Activated CD4-positive, alpha-beta memory T cell treated with anti-CD3 and anti-CD28 coated beads for 36 hours (primary cell): ENCODE measurements around the gene FGB. TPM values are rescaled to one million over a fixed set of nuclear protein-coding genes. Genes with fewer than 3 reads are reported as not detected.

Experiments
- CTCF ChIA-PET: fragments of 350-600 bp; sonication (Branson Sonifier 250); formaldehyde crosslinking; loops from one replicate; lab custom pipeline; 2021; ENCODE audit warnings: antibody characterized with exemption, inconsistent platforms; lab: Charles Lee
- POLR2A ChIA-PET: fragments of 350-600 bp; sonication (Branson Sonifier 250); formaldehyde crosslinking; loops from one replicate; lab custom pipeline; 2021; ENCODE audit warnings: antibody characterized with exemption; lab: Charles Lee
- DNase-seq: peaks from one replicate; pipeline ENCODE4 v3.0.0-alpha.2; 2020
- H3K27ac Mint-ChIP-seq: one replicate; pipeline ENCODE4 v1.8.0; 2021; ENCODE audit warnings: mixed read lengths
- H3K27me3 Mint-ChIP-seq: one replicate; pipeline ENCODE4 v1.8.0; 2021; ENCODE audit warnings: mixed read lengths
- H3K36me3 Mint-ChIP-seq: one replicate; pipeline ENCODE4 v1.8.0; 2021; ENCODE audit warnings: mixed read lengths
- H3K4me1 Mint-ChIP-seq: one replicate; pipeline ENCODE4 v1.8.0; 2021; ENCODE audit warnings: low read depth, mixed read lengths
- H3K4me3 Mint-ChIP-seq: one replicate; pipeline ENCODE4 v1.8.0; 2021; ENCODE audit warnings: mild to moderate bottlenecking, mixed read lengths
- H3K9me3 Mint-ChIP-seq: one replicate; pipeline ENCODE4 v1.8.0; 2021; ENCODE audit warnings: mixed read lengths
- intact Hi-C: fragments of 100-400 bp; cut with micrococcal nuclease; formaldehyde crosslinking; loops from one replicate; pipeline ENCODE4 v1.15.1; 2023
- total RNA-seq, 2 experiments: library from RNA; stranded (reverse); gene quantifications; one replicate each; pipeline ENCODE4 v1.2.3, GENCODE V29; 2021

FGB gene
- total RNA-seq, 2 experiments from 2014 or later: not detected

GRCh38 chr4:154569584-154569983 is 6.8 kb downstream of the FGB start:
- Mint-ChIP-seq H3K27me3 (peaks cover 1% of the 10 kb centered on the region), H3K4me1 (no peaks in the 10 kb centered on the region), H3K9me3 (no peaks in the 10 kb centered on the region), H3K36me3 (no peaks in the 10 kb centered on the region), H3K4me3 (no peak overlapping the region), H3K27ac (no peak overlapping the region)
- CTCF ChIA-PET: no interaction called here
- DNase-seq: no peak
- intact Hi-C loops: no loop called here
- POLR2A ChIA-PET: no interaction called here

GRCh38 chr4:154573190-154573870 is 10.5 kb downstream of the FGB start:
- Mint-ChIP-seq H3K27ac (no peak overlapping the region), H3K9me3 (no peaks in the 10 kb centered on the region), H3K27me3 (peaks cover 12% of the 10 kb centered on the region), H3K4me3 (no peak overlapping the region), H3K4me1 (no peaks in the 10 kb centered on the region), H3K36me3 (no peaks in the 10 kb centered on the region)
- intact Hi-C loops: no loop called here
- ChIA-PET POLR2A (no interaction called here), CTCF (no interaction called here)
- DNase-seq: no peak

- intact Hi-C loops: no loop called here
- no peak for DNase-seq
- Mint-ChIP-seq H3K4me3 (no peak overlapping the region), H3K4me1 (no peaks in the 10 kb centered on the region), H3K27ac (no peak overlapping the region), H3K36me3 (no peaks in the 10 kb centered on the region), H3K27me3 (peaks cover 12% of the 10 kb centered on the region), H3K9me3 (no peaks in the 10 kb centered on the region)
- ChIA-PET POLR2A (no interaction called here), CTCF (no interaction called here)
Measured at GRCh38 chr4:154574311-154574710, 11.5 kb downstream of the FGB start.

GRCh38 chr4:154577324-154577723 is 14.5 kb downstream of the FGB start:
- Mint-ChIP-seq H3K4me3 (no peak overlapping the region), H3K36me3 (no peaks in the 10 kb centered on the region), H3K9me3 (no peaks in the 10 kb centered on the region), H3K27me3 (peaks cover 11% of the 10 kb centered on the region), H3K27ac (no peak overlapping the region), H3K4me1 (no peaks in the 10 kb centered on the region)
- CTCF ChIA-PET: interaction anchor here (0.7 kb wide), 1 partner anchor 61 kb away, joined by 3 read pairs; no protein-coding TSS in a partner anchor
- POLR2A ChIA-PET: no interaction called here
- intact Hi-C loops: no loop called here
- no peak for DNase-seq

- intact Hi-C loops: no loop called here
- Mint-ChIP-seq H3K4me1 (no peaks in the 10 kb centered on the region), H3K9me3 (no peaks in the 10 kb centered on the region), H3K4me3 (no peak overlapping the region), H3K27ac (no peak overlapping the region), H3K27me3 (peaks cover 11% of the 10 kb centered on the region), H3K36me3 (no peaks in the 10 kb centered on the region)
- DNase-seq: no peak
- POLR2A ChIA-PET: no interaction called here
- CTCF ChIA-PET: no interaction called here
Measured at GRCh38 chr4:154578919-154579318, 16.1 kb downstream of the FGB start.

- intact Hi-C loops: no loop called here
Measured at GRCh38 chr4:154579927-154580326, 17.1 kb downstream of the FGB start.

GRCh38 chr4:154582723-154583122 is 19.9 kb downstream of the FGB start:
- intact Hi-C loops: no loop called here
- H3K27ac Mint-ChIP-seq: no peak overlapping the region
- H3K4me1 Mint-ChIP-seq: no peaks in the 10 kb centered on the region
- H3K4me3 Mint-ChIP-seq: no peak overlapping the region
- no peaks in the 10 kb centered on the region for H3K9me3 Mint-ChIP-seq
- no peak for DNase-seq
- peaks cover 7% of the 10 kb centered on the region for H3K27me3 Mint-ChIP-seq
- H3K36me3 Mint-ChIP-seq: no peaks in the 10 kb centered on the region
- ChIA-PET CTCF (no interaction called here), POLR2A (no interaction called here)

More at GRCh38 chr4:154579927-154580326, 17.1 kb downstream of the FGB start:
- Mint-ChIP-seq H3K27ac (no peak overlapping the region), H3K36me3 (no peaks in the 10 kb centered on the region), H3K4me3 (no peak overlapping the region), H3K9me3 (no peaks in the 10 kb centered on the region), H3K4me1 (no peaks in the 10 kb centered on the region), H3K27me3 (peaks cover 9% of the 10 kb centered on the region)
- ChIA-PET POLR2A (no interaction called here), CTCF (no interaction called here)
- no peak for DNase-seq

- H3K27me3 Mint-ChIP-seq: peaks cover 7% of the 10 kb centered on the region
- intact Hi-C loops: no loop called here
- H3K36me3 Mint-ChIP-seq: no peaks in the 10 kb centered on the region
- POLR2A ChIA-PET: no interaction called here
- CTCF ChIA-PET: no interaction called here
- no peak overlapping the region for H3K4me3 Mint-ChIP-seq
- no peaks in the 10 kb centered on the region for H3K4me1 Mint-ChIP-seq
- no peak for DNase-seq
- no peaks in the 10 kb centered on the region for H3K9me3 Mint-ChIP-seq
- no peak overlapping the region for H3K27ac Mint-ChIP-seq
Measured at GRCh38 chr4:154583230-154583629, 20.4 kb downstream of the FGB start.

GRCh38 chr4:154583677-154584076 is 20.9 kb downstream of the FGB start:
- intact Hi-C loops: no loop called here
- no peak overlapping the region for H3K4me3 Mint-ChIP-seq
- CTCF ChIA-PET: no interaction called here

GRCh38 chr4:154584259-154584658 is 21.4 kb downstream of the FGB start:
- POLR2A ChIA-PET: no interaction called here
- H3K27ac Mint-ChIP-seq: no peak overlapping the region
- CTCF ChIA-PET: no interaction called here
- no peak for DNase-seq
- H3K27me3 Mint-ChIP-seq: peaks cover 7% of the 10 kb centered on the region
- no peaks in the 10 kb centered on the region for H3K4me1 Mint-ChIP-seq
- intact Hi-C loops: no loop called here
- no peaks in the 10 kb centered on the region for H3K9me3 Mint-ChIP-seq
- no peaks in the 10 kb centered on the region for H3K36me3 Mint-ChIP-seq
- H3K4me3 Mint-ChIP-seq: no peak overlapping the region

More at GRCh38 chr4:154583677-154584076, 20.9 kb downstream of the FGB start:
- Mint-ChIP-seq H3K4me1 (no peaks in the 10 kb centered on the region), H3K9me3 (no peaks in the 10 kb centered on the region), H3K27ac (no peak overlapping the region), H3K36me3 (no peaks in the 10 kb centered on the region), H3K27me3 (peaks cover 7% of the 10 kb centered on the region)
- POLR2A ChIA-PET: no interaction called here
- DNase-seq: no peak

- Mint-ChIP-seq H3K27ac (no peak overlapping the region), H3K4me3 (no peak overlapping the region), H3K27me3 (peaks cover 7% of the 10 kb centered on the region), H3K36me3 (no peaks in the 10 kb centered on the region), H3K4me1 (no peaks in the 10 kb centered on the region), H3K9me3 (no peaks in the 10 kb centered on the region)
- ChIA-PET POLR2A (no interaction called here), CTCF (interaction anchor here (0.6 kb wide), 1 partner anchor 37 kb away, joined by 3 read pairs; no protein-coding TSS in a partner anchor)
- intact Hi-C loops: no loop called here
- DNase-seq: no peak
Measured at GRCh38 chr4:154585369-154586018, 22.7 kb downstream of the FGB start.

- Mint-ChIP-seq H3K4me1 (no peaks in the 10 kb centered on the region), H3K27ac (no peak overlapping the region), H3K4me3 (no peak overlapping the region), H3K36me3 (no peaks in the 10 kb centered on the region), H3K9me3 (no peaks in the 10 kb centered on the region), H3K27me3 (peaks cover 10% of the 10 kb centered on the region)
- ChIA-PET POLR2A (no interaction called here), CTCF (no interaction called here)
- intact Hi-C loops: no loop called here
- DNase-seq: no peak
Measured at GRCh38 chr4:154586296-154587033, 23.7 kb downstream of the FGB start.
